ENCODE data around the gene DCTN4. TPM values are rescaled to one million over a fixed set of nuclear protein-coding genes. Genes with fewer than 3 reads are reported as not detected.

Gene DCTN4
- total and polyA plus RNA-seq, 2 experiments from 2014 or later, result 15.4 to 41.8 TPM

DNA sequence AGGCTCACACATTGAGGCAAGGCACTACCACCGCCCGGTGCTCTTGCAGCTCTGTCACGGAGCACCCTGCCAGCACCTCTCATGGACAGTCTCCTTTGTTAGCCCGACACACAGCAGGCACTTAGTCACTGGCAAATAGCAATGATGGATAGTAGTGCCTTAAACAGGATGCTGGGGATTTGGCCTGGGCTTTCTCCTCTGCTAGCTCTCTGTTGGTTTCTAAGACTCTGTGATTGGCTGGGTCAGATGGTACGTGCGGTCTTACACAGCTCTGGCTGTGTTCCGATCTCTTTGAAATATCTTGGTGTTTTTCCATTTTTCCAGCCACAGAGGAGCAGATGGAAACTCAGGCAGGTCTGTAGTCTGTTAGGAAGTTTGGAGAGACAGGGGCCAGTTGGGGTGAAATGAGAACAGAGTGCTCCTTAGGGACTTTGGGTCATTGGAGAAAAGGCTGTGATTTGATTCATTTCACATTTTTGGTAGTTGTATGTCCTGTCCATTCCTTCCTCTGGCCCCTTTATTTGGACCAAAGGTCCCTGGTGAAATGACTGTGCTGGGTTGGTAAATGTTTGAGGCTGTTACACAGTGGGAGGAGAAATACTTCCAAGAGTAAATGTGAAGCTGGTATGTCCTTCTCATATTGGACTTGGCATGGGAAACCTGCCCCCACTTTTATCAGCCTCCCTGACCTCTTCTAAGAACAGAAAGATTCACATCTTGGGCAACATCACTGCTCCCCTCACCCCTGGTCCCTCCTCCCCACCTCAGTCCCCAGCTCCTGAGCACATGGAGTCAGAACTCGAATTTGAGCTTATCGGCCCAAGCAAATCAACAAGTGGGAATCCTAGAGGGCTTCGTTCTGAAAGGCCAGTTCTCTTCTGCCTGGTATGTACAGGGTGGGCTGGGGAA is 23.1 kb upstream of the DCTN4 start:
- peaks cover 38% of the 10 kb centered on the region for H3K4me1 Mint-ChIP-seq
- Histone ChIP-seq H3K79me2 (replicated peaks; ENCODE audit: insufficient read depth) (peaks cover 18% of the 10 kb centered on the region; the same call in 1 of the 2 replicates), H2AFZ (no peak overlapping the region), H3K9me2 (ENCODE audit: insufficient read depth) (no peaks in the 10 kb centered on the region), H3K4me2 (no peak overlapping the region), H3K36me3 (ENCODE audit: insufficient read depth) (0 out of 2 replicates have a peak, but pooled peaks cover 2% of the 10 kb centered on the region), H3K4me1 (ENCODE audit: insufficient read depth) (peaks cover 13% of the 10 kb centered on the region), H3K27me3 (ENCODE audit: insufficient read depth) (peaks cover 16% of the 10 kb centered on the region), H3K27ac (ENCODE audit: low read depth) (no peak overlapping the region), H4K20me1 (replicated peaks; ENCODE audit: insufficient read depth) (no peaks in the 10 kb centered on the region), H3K4me3 (no peak overlapping the region), H3F3A (replicated peaks; ENCODE audit: low read depth) (no peaks in the 10 kb centered on the region)
- H3K9me3 Mint-ChIP-seq, result peaks cover 6% of the 10 kb centered on the region; the same call in 2 of the 3 replicates
- TF ChIP-seq EZH2phosphoT487 (IDR thresholded peaks at IDR 0.05; ENCODE audit: unreplicated experiment) (no peak), CTCF (conservative IDR thresholded peaks at IDR 0.05; ENCODE audit: low read depth in 2 of 2) (no peak), REST (IDR thresholded peaks at IDR 0.05; ENCODE audit: unreplicated experiment) (no peak), POLR2AphosphoS5 (IDR thresholded peaks at IDR 0.05; ENCODE audit: low read depth) (no peak), CREB1 (CRISPR knock-in tag; IDR thresholded peaks at IDR 0.05; ENCODE audit: low read depth) (no peak), ZNF114 (CRISPR knock-in tag; IDR thresholded peaks at IDR 0.05) (no peak), STAT1 (IDR thresholded peaks at IDR 0.05; ENCODE audit: unreplicated experiment) (no peak), ZNF462 (CRISPR knock-in tag; IDR thresholded peaks at IDR 0.05) (no peak), ZNF331 (CRISPR knock-in tag; IDR thresholded peaks at IDR 0.05; ENCODE audit: low read depth) (no peak), JUNB (IDR thresholded peaks at IDR 0.05; ENCODE audit: unreplicated experiment) (no peak), NANOG (IDR thresholded peaks at IDR 0.05; ENCODE audit: borderline replicate concordance) (no peak), EZH2 (IDR thresholded peaks at IDR 0.05; ENCODE audit: low read depth, unreplicated experiment) (no peak)
- TF ChIP-seq, protein P1, sequence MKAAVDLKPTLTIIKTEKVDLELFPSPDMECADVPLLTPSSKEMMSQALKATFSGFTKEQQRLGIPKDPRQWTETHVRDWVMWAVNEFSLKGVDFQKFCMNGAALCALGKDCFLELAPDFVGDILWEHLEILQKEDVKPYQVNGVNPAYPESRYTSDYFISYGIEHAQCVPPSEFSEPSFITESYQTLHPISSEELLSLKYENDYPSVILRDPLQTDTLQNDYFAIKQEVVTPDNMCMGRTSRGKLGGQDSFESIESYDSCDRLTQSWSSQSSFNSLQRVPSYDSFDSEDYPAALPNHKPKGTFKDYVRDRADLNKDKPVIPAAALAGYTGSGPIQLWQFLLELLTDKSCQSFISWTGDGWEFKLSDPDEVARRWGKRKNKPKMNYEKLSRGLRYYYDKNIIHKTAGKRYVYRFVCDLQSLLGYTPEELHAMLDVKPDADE (IDR thresholded peaks at IDR 0.05), result no peak
- ATAC-seq (no peak), DNase-seq (ENCODE audit: low spot score) (no peak)
- no peak overlapping the region for H3K4me3 Mint-ChIP-seq
- peaks cover 12% of the 10 kb centered on the region for H3K27me3 Mint-ChIP-seq (ENCODE audit: insufficient read depth, low read depth, poor library complexity)
- no peak overlapping the region for H3K27ac Mint-ChIP-seq
- peaks cover 7% of the 10 kb centered on the region for H3K36me3 Mint-ChIP-seq (ENCODE audit: low read depth)
